Measurements from ENCODE around the gene KAT2B.
A peak's percentile ranks its signal among the peaks of the same experiment; 100 is the strongest.

The KAT2B gene

DNA sequence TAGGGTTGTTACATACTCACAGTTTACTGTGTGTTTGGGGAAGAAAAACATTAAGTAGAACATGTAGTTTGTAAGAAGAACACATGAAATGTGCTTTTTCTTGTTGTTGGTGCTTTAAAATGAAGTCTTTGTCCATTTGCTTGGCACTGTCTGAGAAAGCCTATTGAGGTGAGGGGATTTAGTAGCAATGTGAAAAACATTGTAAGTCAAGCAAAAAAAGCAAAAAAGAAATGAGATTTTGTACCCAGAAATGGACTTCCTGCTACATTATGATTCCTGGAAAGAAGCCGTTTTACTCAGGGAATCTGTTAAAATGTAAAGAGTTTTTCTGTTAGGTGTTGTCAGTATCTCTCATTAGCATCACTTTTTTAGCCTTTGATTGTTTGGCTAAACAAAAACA is 59.9 kb downstream of the KAT2B start:
- DNase-seq: peak in 1 of 14 donors; percentile 3

- DNase-seq: no peak
Measured at GRCh38 chr3:20101041-20101440, 60.8 kb downstream of the KAT2B start.

DNA sequence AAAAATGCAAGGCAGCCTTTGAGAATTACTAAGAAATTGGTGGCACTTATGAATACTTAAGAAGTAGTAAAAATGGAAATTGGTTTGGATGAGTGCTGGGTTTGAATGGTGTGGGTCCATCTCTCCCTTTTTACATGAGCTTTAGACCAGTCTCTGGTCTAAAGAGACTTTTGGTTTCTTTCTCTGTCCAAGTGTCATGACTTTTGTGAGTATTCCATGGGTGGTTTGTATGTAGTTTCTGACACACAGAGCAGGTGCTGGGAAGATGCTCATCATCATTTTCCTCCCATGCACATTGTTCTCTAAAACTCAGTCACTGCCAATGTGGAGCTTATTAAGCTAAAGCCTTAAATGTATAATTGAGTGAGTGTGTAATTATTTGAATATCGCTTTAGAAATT is 63.5 kb downstream of the KAT2B start:
- no peak for DNase-seq

- no peak for DNase-seq
Measured at GRCh38 chr3:20104167-20104661, 64.0 kb downstream of the KAT2B start.

- DNase-seq: no peak
Measured at GRCh38 chr3:20105513-20106280, 65.5 kb downstream of the KAT2B start.

GRCh38 chr3:20107722-20108121 is 67.5 kb downstream of the KAT2B start:
- DNase-seq: no peak

GRCh38 chr3:20108869-20109268 is 68.6 kb downstream of the KAT2B start:
- no peak for DNase-seq

DNA sequence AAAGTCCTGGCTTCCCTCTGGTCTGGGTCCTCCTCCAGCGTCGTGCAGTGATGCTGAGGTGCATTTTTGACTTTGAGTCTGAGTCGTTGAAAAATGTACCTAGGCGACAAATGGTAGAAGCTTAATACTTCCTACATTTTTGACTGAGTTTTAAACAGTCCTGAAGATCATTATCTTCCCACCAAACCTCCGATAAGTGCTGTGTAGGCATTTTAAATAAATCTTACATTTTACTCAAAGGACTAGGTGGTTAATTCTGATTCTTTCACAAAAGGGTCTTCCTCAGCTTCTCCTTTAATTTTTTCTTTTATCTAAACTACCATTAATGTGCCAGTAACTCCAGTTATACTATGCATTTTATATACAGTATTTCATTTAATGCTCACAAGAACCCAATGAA is 70.6 kb downstream of the KAT2B start:
- DNase-seq: no peak

DNA sequence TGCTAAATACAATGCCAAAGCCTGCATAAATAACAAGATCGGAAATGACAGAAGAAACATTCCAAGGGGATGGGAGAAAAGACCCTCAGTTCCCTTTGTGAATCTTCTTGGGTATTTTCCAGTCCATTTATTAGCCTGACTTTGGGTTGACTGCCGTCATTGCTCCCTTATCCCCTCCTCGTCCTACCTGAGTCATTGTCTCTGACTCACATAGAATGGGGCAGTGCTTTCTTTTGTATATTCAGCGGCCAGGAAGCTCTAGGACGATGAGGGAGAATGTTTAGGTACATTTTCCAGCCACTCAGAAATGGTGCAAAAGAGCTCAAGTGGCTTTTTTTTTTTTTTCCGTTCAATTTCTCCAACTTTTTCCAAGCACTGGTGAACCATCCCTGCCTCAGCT is 71.6 kb downstream of the KAT2B start:
- no peak for DNase-seq

GRCh38 chr3:20121088-20121487 is 80.8 kb downstream of the KAT2B start:
- no peak for DNase-seq

- no peak for DNase-seq
Measured at GRCh38 chr3:20123131-20123652, 82.9 kb downstream of the KAT2B start.

- DNase-seq: no peak
Measured at GRCh38 chr3:20125289-20125688, 85.0 kb downstream of the KAT2B start.

DNA sequence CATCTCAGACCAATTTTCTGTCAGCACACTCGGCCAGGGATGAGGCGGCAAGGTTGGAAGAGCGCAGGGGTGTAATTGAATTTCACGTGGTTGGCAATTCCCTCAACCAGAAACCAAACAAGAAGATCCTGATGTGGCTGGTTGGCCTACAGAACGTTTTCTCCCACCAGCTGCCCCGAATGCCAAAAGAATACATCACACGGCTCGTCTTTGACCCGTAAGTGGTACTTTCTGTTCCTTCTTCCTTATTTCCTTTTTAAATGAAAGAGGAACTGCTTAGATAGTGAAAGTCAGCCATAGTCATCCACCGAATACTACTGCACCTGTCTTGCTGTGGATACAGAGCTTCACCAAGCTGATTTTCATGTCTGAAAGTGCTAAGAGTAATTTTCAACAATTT is 85.7 kb downstream of the KAT2B start:
- peak in 5 of 14 donors; percentile 4 to 40 (median 19) for DNase-seq

DNA sequence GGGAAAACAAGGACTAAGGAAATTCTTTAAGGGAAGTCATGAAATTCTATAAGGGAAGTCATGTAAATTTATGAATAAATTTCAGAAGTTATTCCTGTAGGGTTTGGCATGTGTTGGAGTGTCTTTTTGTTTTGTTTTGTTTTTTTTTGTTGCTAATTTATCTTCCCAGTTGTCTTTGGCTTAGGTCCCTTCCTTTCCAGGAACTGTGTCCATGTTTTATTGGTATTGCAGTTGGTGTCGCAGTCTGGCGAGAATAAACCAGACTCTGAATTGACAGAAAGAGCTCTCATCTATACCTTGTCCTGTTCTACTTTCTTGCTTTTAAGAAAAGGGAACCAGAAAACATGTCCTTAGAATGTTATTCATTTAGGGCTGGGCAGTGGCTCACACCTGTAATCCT is 88.1 kb downstream of the KAT2B start:
- no peak for DNase-seq

DNA sequence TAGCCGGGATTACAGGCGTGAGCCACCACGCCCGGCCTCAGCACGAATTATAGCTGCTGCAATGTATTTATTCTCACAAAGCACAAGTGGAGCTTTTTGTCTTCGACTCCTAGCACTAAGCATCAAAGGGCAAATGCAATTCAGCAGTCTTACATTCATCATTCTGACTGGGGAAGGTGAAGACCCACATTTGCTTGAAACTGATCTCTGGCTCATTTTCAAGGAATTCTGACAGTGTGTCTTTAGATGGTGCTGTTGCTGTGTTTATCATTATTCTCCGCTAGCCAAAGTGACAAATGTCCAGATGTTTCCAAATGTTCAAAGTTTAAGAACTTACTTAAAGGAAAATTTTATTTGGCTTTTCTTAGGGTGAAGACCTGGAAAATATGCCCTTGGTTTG is 89.9 kb downstream of the KAT2B start:
- no peak for DNase-seq

DNA sequence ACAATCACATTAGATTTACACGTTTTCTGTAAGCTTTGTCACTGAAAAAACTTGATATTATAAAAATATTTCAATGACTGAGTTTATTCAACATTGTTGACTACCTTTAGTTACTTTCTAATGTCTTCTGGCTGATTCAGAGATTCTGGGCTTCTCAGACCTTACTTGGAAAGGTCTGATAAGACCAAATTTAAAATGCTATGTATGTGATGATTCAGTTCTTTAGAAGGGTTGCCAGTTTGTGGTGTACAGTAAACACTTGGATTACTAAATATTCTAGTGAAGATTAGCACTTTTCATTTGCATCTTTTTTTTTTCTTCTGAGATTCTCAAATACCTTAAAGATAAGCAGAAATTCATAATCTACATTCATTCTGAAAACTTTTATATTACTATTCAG is 96.0 kb downstream of the KAT2B start:
- DNase-seq: no peak

DNA sequence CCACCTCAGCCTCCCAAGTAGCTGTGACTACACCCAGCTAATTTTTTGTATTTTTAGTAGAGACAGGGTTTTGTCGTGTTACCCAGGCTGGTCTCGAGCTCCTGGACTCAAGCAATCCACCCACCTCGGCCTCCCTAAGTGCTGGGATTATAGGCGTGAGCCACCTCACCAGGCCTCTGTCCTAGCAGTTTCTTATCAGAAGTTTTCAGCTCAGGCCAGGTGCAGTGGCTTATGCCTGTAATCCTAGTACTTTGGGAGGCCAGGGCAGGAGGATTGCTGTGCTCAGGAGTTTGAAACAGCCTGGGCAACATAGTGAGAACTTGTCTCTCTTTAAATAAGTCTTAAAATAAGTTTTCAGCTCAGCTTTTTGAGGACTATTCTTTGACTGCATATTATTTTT is 97.4 kb downstream of the KAT2B start:
- no peak for DNase-seq

DNA sequence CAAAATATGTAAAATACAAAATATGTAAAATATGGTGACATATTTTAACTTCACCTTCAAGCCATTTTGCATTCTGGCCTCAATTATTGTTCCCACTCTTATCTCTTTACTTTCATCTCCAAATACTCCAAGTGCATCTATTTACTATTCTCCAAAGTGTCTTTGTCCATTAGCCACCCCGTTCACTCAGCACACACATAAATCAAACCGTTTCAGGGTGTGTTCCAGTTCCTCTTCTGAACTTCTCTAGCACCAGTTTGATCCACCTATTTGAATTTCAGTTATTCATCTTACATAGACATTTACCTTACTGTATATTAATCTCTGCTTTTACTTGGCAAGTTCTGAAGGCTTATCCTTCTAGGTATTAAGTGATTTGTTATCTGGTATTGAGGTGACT is 100.6 kb downstream of the KAT2B start:
- no peak for DNase-seq

GRCh38 chr3:20141316-20141715 is 101.1 kb downstream of the KAT2B start:
- DNase-seq: no peak

GRCh38 chr3:20141851-20142250 is 101.6 kb downstream of the KAT2B start:
- DNase-seq: peak in 13 of 14 donors; percentile 10 to 93 (median 69)

- no peak for DNase-seq
Measured at GRCh38 chr3:20142517-20142916, 102.3 kb downstream of the KAT2B start.

DNA sequence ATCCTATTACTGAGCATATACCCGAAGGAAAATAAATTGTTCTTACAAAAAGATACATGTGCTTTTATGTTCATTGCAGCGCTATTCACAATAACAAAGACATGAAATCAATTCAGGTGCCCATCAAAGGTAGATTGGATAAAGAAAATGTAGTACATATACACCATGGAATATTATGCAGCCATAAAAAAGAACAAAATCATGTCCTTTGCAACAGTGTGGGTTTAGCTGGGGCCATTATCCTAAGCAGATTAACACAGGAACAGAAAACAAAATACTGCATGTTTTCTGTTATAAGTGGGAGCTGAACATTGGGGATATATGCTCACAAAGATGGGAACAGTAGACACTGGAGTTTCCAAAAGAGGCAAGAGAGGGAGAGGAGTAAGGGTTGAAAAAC is 103.3 kb downstream of the KAT2B start:
- no peak for DNase-seq

DNA sequence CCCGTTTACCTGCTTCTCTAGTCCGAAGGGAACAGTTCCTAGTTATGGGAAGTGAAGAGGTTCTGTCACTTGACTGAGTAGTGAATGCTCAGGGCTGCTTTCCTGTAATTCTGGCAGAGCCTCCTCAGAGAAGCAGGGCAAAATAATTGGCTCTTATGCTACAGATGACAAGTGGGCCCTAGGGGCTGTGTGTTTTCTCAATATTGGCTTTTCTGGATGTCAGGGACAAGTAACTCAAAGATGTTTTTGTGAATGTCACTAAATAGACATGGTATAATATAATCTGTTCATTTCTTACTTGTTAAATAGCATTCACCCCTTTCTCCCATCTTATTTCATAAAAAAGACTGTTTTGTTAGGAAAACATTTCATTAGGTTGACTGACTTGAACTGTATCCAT is 105.6 kb downstream of the KAT2B start:
- DNase-seq: no peak

- DNase-seq: no peak
Measured at GRCh38 chr3:20146301-20146700, 106.1 kb downstream of the KAT2B start.

- no peak for DNase-seq
Measured at GRCh38 chr3:20147361-20147760, 107.1 kb downstream of the KAT2B start.
